Measurements from ENCODE around the gene DNAAF3.

GRCh38 chr19:55146705-55147273 is 19.6 kb downstream of the DNAAF3 start:
- TF ChIP-seq, protein P1, sequence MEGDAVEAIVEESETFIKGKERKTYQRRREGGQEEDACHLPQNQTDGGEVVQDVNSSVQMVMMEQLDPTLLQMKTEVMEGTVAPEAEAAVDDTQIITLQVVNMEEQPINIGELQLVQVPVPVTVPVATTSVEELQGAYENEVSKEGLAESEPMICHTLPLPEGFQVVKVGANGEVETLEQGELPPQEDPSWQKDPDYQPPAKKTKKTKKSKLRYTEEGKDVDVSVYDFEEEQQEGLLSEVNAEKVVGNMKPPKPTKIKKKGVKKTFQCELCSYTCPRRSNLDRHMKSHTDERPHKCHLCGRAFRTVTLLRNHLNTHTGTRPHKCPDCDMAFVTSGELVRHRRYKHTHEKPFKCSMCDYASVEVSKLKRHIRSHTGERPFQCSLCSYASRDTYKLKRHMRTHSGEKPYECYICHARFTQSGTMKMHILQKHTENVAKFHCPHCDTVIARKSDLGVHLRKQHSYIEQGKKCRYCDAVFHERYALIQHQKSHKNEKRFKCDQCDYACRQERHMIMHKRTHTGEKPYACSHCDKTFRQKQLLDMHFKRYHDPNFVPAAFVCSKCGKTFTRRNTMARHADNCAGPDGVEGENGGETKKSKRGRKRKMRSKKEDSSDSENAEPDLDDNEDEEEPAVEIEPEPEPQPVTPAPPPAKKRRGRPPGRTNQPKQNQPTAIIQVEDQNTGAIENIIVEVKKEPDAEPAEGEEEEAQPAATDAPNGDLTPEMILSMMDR (IDR thresholded peaks at IDR 0.05) = no peak
- no peak for TF ChIP-seq EP300 (IDR thresholded peaks at IDR 0.05)
